BJ (cell line): ENCODE results near the gene ATXN7L3. TPM values are rescaled to one million over a fixed set of nuclear protein-coding genes. Genes with fewer than 3 reads are reported as not detected.

Source experiments
- CTCF ChIA-PET: fragments of 350-600 bp; formaldehyde crosslinking; extraction: SDS; loops from one replicate; lab custom pipeline; 2021; ENCODE audit warnings: antibody characterized with exemption, inconsistent platforms; lab: Yijun Ruan, JAX
- POLR2A ChIA-PET: fragments of 300-600 bp; sonication (Branson Sonifier 250); formaldehyde crosslinking; extraction: SDS; loops from one replicate; lab custom pipeline; 2021; ENCODE audit warnings: antibody characterized with exemption; lab: Charles Lee
- DNase-seq: peaks from one replicate; pipeline ENCODE4 v3.0.0-alpha.2; 2011; ENCODE audit warnings: low read depth
- H3K27me3 ChIP-seq: 2 replicates; pipeline ENCODE4 v1.6.0; 2011; ENCODE audit warnings: low read length; ENCODE audit not compliant: control insufficient read depth, insufficient read depth
- H3K36me3 ChIP-seq: 2 replicates; pipeline ENCODE4 v1.5.1; 2011; ENCODE audit warnings: low read length; ENCODE audit not compliant: control insufficient read depth, insufficient read depth
- H3K4me3 ChIP-seq: 2 replicates; pipeline ENCODE4 v1.5.1; 2011; ENCODE audit warnings: low read depth, mild to moderate bottlenecking, control low read depth, low read length
- polyA plus RNA-seq: library from polyadenylated mRNA; depleted of rRNA; stranded (reverse); fragments of >200 nt; gene quantifications from 2 replicates; pipeline ENCODE4 v1.2.3, GENCODE V29; 2011
- TF ChIP-seq, protein P1 (sequence below): IDR thresholded peaks from 2 replicates; pipeline ENCODE4 v1.5.1; 2011; ENCODE audit warnings: low read depth, mild to moderate bottlenecking, control low read depth, inconsistent platforms, low read length, moderate library complexity; ENCODE audit not compliant: insufficient read depth

ATXN7L3 gene
- polyA plus RNA-seq, 1 experiment, result 47.0 TPM

DNA sequence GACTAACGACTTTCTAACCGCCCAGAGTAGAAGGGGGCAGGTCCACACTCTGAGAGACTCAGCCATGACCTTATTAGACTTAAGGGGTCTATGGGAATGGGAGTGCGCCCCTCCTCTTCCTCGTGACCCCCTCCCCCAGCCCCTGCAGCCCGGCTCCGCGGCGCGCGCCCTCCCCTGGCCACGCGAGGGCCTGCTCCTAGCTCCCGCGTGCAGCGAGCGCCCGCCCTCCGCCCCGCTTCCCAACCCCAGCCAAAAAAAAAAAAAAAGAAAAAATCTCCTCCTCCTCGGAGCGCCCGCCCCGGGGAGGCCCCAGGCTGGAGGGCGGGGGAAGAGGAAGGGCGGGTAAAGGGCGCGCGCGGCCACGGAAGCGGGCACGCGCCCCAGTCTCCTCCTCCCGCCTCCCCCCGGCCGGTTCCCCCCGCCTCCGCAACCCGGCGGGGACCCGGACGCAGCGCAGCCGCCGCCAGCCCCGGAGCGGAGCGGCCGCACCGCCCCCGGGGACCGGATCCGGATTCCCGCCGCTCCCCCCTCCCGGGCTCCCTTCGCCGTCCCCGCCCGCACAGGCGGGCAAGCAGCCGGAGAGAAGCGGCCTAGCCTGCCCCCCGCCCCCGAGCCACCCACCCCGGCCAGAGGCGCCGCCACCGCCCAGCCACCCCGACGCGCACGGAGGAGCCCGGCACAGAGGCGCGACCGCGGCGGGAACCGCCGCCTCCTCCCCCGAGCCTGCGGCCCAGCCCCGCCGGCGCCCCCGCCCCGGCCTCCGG, 18.8 kb upstream of the ATXN7L3 start:
- ChIA-PET POLR2A (interaction anchor here (0.6 to 1.0 kb wide), 4 partner anchors 32 to 369 kb away, joined by 3 to 8 read pairs (median 6); partner anchors contain the start of gene TMUB2), CTCF (interaction anchor here (0.6 to 2.7 kb wide), 7 partner anchors 9 to 112 kb away, joined by 3 to 12 read pairs (median 6); partner anchors contain the start of genes SLC25A39 and TMUB2)
- Histone ChIP-seq H3K4me3 (peak overlapping the region; percentile 92), H3K27me3 (no peaks in the 10 kb centered on the region), H3K36me3 (peaks cover 29% of the 10 kb centered on the region)
- no peak for DNase-seq
- TF ChIP-seq, protein P1, sequence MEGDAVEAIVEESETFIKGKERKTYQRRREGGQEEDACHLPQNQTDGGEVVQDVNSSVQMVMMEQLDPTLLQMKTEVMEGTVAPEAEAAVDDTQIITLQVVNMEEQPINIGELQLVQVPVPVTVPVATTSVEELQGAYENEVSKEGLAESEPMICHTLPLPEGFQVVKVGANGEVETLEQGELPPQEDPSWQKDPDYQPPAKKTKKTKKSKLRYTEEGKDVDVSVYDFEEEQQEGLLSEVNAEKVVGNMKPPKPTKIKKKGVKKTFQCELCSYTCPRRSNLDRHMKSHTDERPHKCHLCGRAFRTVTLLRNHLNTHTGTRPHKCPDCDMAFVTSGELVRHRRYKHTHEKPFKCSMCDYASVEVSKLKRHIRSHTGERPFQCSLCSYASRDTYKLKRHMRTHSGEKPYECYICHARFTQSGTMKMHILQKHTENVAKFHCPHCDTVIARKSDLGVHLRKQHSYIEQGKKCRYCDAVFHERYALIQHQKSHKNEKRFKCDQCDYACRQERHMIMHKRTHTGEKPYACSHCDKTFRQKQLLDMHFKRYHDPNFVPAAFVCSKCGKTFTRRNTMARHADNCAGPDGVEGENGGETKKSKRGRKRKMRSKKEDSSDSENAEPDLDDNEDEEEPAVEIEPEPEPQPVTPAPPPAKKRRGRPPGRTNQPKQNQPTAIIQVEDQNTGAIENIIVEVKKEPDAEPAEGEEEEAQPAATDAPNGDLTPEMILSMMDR, result peak; percentile 54

DNA sequence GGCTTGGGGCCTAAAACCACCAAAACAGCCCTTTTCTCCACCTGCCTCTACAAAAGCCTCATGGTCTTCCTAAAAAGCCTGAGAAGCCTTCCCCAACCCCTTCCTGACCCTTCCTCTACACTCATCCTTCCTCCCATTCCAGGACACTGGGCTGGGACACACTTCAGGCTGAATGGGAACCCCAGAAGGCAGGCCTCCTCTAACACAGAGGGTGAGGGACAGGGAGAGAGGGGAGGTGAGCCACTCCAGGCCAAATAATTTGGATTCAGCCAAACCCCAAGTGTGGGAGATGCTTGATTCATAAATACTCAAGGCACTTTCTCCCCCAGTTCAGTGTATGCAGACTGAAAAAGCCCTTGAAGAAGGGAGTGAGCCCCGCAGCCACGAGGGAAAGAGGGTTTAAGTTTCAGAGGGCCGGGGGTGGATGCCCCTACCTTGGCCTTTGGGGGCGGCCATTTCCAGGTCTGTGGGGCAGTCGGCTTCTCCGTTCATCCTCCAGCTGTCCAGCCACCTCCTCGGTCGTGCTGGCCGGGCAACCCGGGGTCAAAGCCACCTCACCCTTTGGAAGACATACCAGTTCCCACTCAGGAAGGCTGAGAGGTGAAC, 18.2 kb upstream of the ATXN7L3 start:
- Histone ChIP-seq H3K36me3 (peaks cover 32% of the 10 kb centered on the region), H3K4me3 (peak overlapping the region; percentile 45), H3K27me3 (no peaks in the 10 kb centered on the region)
- POLR2A ChIA-PET, result interaction anchor here (0.6 to 1.0 kb wide), 4 partner anchors 31 to 370 kb away, joined by 3 to 8 read pairs (median 6); partner anchors contain the start of gene TMUB2
- CTCF ChIA-PET, result interaction anchor here (1.0 to 2.7 kb wide), 7 partner anchors 8 to 128 kb away, joined by 3 to 12 read pairs (median 6); partner anchors contain the start of genes GRN, SLC25A39 and TMUB2
- TF ChIP-seq, protein P1, result no peak
- DNase-seq, result no peak

DNA sequence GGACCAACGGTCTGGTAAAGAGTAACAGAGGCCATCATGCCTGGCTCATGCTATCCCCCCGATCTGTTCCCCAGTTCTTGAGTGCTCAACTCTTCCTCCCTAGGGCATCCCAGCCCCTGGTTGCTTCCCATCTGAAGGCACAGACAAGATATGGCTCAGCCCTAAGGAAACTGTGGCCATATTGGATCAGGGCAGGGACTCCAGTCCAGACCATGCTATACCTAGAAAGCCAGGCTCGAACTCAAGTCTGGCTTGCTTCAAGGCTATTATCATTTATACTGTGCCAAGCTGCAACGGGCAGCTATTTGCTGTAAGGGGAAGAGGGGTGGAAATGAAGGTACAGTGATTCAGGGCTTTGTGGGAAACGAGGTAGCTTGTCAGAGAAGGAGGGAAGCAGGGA, 17.0 kb upstream of the ATXN7L3 start:
- Histone ChIP-seq H3K36me3 (peaks cover 34% of the 10 kb centered on the region), H3K4me3 (no peak overlapping the region), H3K27me3 (no peaks in the 10 kb centered on the region)
- no peak for DNase-seq
- ChIA-PET CTCF (interaction anchor here (0.7 to 2.7 kb wide), 8 partner anchors 8 to 129 kb away, joined by 3 to 12 read pairs (median 6); partner anchors contain the start of gene GRN), POLR2A (no interaction called here)
- TF ChIP-seq, protein P1, result no peak

DNA sequence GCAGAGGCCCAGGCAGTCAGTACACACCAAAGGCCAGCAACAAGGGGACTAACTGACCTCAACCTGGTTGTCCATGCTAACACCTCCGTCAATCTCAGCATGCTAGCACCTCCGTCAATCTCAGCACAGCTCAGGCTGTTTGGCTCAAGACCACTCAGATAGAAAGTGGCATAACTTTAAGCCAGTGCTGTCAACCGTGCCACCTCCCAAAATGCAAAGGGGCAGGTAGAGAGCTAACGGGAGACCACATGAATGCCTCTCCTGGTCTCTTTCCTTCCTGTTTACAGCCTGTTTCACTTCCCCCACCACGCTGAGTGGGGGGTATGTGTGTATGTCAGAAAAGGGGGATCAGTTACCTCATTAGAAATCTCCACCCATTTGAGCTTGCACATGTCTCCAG, 16.5 kb upstream of the ATXN7L3 start:
- Histone ChIP-seq H3K27me3 (no peaks in the 10 kb centered on the region), H3K36me3 (peaks cover 39% of the 10 kb centered on the region), H3K4me3 (no peak overlapping the region)
- ChIA-PET CTCF (interaction anchor here (0.9 to 2.7 kb wide), 6 partner anchors 8 to 129 kb away, joined by 3 to 12 read pairs (median 6); partner anchors contain the start of gene GRN), POLR2A (no interaction called here)
- TF ChIP-seq, protein P1, result no peak
- DNase-seq, result no peak

DNA sequence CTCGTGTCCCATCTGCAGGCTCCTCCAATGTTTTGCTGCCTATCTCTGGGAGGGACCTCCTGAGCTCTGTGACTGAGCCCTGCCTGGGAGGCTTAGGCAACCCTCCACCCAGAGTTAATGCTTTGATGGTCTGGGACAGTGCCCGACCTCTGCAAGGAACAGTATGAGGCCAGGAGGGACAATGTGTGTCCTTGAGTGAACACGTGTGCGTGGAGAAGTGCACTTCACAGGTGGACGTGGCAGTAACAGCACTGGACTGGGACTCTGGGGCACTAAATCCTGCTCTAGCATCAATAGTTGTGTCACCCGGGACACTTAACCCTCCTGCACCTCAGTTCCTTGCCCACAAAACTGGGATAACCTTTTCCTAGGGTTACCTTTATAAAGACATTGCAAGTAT, 15.2 kb upstream of the ATXN7L3 start:
- DNase-seq, result no peak
- H3K36me3 ChIP-seq, result peaks cover 47% of the 10 kb centered on the region
- ChIA-PET CTCF (interaction anchor here (1.2 to 6.8 kb wide), 3 partner anchors 9 to 117 kb away, joined by 5 to 59 read pairs (median 7); no protein-coding TSS in a partner anchor), POLR2A (interaction anchor here (0.7 kb wide), 1 partner anchor 9 kb away, joined by 3 read pairs; no protein-coding TSS in a partner anchor)
- TF ChIP-seq, protein P1, result no peak
- H3K4me3 ChIP-seq, result no peak overlapping the region
- H3K27me3 ChIP-seq, result no peaks in the 10 kb centered on the region
